Stimulated activated CD8-positive, alpha-beta memory T cell treated with anti-CD3 and anti-CD28 coated beads, Interleukin-2, amount 100 ng/mL, for 48 hours (primary cell): ENCODE measurements around the gene LTF.

Experiments used
- DNase-seq, 2 donors: peaks; one replicate each; pipeline ENCODE4 v3.0.0-alpha.2; 2020; ENCODE audit warnings: low read depth in 2 of 2

LTF gene

DNA sequence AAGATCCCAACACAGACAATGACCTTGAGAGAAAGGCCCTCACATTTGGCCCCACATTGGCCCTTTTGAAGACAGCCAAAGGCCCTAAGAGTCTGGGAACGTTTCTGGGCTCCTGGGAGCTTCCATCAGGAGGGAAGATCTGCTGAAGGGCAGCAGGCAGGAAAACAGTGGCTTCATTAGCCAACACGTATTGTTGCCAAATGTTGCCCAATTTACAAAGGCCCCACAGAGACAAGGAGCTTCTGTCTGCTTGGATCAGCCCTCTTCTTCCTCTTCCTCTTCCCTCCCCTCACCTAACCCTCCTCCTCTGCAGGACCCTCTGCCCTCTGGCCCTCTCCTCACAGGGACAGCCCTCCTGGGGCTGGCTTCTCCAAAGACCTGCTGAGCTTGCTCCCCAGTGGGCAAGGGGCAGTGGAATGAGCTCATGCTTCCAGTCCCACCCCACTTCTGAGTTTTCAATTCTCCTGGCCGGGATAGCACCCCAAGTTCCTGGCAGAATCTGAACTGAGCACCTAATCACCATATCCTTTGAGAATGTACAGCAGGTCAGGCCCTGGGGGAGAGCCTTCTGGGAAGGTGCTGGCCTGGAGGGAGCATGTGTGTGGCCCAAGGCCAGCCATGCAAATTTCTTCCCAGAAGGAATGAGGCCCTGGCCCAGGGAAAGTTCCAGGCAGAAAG is 5.1 kb upstream of the LTF start:
- DNase-seq: no peak

DNA sequence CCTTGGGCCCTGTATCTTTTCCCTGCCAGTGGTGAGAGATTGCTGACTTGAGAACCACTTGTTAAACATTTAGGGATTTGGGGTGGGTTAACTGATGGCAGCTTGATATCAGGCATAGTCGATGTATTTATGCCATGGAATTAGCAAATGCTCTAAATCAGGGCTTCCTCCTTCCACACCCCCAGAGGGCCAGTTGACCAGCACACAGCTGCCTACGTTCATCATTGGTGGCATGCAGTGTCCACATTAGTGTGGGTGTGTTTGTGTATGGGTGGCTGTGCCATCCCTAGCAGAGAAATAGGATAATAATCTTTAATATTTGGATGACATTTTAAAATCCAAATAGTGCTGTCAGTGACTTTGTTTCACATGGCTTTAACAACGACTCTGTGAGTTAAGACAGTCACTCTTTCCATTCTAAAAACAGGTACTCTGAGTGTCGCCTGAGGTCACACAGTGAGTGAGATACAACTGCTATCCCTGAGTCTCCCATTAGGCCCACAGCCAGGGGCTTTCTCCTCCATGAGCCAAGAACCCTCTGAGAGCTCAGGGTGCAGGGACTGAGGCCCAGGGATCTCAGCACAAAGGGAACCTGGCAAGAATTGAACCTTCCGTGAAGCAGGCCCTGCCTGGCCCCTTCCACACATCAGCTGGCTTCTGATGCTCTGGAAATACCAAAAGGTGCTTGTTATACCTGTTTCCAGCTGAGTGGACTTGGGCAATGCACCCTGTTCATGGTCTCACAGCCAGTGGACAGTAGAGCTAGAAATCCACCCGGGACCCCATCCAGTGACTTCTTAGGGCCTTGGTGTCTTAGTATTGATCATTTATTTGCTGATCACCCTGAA is 4.3 kb upstream of the LTF start:
- DNase-seq: no peak

DNA sequence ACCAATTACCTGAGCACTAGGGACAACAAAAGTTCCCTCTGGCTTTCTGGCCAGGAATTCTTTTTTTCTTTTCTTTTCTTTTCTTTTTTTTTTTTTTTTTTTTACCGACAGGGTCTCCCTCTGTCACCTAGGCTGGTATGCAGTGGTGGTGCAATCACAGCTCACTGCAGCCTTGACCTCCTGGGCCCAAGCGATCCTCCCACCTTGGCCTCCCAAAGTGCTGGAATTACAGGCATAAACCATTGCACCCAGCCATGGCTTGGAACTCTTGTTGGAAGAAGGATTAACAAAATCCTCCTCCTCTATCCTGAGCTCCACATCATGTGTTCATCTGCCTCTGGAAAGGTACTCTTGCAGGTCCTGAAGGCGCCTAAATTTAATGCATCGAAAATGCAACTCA is 2.9 kb upstream of the LTF start:
- no peak for DNase-seq

DNA sequence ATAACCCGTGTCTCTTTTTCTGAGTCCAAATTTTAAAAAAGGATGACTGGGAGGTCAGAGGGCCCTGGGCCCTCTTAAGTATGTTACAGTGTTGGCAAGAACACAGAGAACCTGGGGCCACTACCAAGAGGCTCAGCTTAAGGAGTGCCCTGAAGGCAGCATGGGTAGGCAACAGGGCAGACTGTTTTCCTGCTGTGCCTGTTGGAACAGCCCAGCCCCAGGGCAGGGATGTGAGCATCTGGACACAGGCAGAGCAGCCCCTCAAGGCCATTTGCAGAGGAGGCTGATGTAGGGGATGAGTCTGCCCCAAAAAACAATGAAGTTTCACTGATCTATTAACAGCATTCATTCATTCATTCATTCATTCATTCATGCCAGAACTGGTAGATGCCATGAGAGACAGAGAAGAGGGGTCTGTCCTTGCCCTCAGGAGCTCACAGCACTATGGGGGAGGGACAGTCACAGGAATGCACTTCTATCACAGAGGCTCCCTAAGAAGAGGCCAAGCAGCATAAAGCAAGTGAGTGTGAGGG is 2.2 kb upstream of the LTF start:
- no peak for DNase-seq

DNA sequence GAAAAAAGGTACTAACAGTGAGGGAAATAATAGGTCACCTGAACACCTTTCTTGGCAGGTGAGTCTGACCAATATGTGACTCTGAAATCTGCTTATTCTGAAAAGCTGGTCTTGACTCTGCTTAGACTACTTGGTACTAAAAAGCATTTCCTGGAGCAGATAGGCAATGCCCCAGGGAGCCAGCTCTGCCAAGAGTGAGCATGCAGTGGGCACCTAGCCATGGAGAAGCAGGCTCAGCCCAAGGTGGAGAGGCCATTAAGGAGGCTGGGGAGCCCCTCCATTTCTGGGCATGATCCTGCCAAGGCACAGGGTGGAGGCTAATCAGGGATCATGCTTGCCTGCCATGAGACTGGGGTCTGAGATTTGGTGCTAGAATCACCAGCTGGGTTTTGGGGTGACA is 1.6 kb upstream of the LTF start:
- DNase-seq: no peak

DNA sequence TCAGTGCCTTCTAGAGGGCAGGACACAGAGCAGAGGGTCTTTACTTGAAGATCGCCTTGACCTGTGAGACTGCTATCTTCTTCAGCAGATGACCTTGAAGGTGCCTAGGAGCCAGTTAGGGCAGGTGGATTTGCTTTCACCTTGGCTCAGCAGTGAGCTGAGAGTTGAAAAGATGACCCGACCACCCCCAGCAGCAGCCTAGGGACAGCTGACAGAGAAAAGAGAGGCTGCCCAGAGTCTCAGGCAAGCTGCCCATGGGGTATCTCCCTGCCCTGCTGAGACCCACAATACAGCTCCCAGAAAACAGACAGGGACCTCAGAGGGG is 453 bp upstream of the LTF start:
- DNase-seq: no peak

DNA sequence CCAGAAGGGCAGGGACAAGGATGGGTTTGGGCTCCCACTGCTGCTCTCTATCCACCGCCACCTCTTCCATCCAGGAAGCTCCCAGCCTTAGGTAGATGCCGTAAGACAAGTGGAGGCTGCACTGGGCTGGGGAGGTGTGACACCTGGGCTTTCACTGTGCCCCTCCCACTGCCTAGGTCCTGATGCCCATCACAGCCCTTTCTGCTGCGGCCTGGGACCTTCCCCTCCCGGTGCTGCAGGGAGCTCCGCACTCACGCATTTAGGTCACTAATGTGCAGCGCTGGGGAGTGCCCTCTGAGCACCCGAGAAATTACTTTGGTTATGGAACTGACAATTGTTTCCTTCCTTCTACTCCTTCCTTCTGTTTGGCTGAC is 850 bp downstream of the LTF start:
- no peak for DNase-seq

DNA sequence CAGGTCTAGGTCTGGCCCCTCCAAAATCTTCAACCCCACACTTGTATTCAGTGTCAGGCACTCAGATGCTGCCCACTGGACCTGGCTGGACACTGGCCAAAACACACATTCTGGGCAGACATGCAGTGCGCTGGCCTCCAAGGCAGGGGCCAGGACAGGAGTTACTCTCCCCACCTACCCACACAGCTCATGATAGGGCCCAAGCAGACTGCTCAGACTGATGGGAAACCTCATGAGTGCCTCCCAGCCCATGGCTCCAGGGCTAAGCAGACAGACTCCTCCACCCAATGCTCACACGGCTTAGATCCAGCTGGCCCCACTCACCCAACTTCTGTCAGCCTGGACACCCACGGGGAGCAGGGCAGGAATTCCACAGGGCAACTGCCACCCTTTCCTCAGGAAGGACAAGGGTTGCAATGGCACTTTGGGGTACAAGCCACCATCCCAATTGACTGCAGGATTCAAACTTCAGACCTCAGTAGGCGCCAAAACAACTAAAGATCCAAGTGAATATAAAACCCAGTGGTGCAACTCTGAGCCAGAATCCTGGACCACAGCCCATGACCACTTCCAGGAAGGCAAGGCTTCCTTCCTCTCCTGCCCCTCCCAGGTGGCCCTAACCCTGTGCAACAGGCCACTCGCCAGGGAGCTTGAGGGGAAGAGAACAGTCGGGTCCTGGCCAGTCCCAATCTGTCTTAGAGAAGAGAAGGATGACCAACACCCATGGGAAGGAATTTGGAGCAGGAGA is 1.4 kb downstream of the LTF start:
- no peak for DNase-seq

DNA sequence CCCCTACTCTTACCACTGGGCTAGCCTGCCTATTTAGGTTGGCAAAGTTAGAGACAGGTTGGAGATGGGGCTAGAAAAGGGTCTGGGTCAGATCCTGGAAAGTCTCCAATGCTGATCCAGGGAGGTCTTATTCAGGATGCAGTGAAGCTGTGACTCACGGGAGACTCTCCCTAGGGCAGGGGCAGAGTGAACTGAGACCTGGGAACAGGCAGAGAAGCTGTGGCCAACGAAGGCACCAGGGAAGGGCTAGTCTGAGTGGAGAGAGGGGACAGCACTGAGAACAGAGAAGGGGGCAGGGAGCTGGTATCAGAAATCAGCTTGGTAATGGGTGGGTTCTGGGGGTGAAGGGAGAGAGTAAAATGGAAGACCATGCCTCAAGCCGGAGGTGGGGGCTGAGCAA is 2.2 kb downstream of the LTF start:
- DNase-seq: no peak

DNA sequence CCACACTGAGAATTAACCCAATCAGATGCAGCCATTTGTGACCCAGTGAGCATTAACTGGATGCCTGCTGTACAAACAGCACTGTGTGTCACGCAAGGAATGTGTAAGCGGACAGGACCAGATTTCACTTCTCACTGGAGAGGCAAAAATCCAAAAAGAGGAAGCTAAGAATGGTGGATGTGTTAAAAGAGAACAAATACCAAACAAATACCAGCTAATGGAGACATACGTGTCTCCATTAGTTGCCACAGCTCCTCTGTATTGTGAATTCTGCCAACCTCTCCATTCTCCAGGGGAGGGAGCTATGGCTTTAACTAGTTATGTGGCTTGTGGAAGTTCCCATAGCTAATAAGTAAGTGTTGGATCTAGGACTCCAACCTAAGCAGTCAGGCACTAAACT is 2.6 kb downstream of the LTF start:
- DNase-seq: no peak

DNA sequence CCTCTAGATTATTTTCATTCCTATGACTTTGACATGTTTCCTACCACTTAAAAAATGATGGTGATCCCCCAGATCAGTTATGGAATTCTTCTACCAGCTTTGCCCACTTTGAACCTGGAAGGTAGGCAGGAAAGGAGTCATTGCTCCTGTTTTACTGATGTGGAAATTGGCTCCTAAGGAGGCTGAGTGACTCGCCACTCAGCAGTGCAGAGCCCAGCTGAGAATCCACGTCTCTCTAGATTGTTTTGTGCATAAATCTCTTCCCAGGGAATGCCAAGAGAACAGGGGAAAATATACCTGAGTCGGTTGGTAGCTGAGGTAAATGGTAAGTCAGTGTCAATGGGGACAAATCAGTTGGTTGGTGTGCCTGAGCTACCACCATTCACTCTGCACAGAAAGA is 4.7 kb downstream of the LTF start:
- DNase-seq: no peak

DNA sequence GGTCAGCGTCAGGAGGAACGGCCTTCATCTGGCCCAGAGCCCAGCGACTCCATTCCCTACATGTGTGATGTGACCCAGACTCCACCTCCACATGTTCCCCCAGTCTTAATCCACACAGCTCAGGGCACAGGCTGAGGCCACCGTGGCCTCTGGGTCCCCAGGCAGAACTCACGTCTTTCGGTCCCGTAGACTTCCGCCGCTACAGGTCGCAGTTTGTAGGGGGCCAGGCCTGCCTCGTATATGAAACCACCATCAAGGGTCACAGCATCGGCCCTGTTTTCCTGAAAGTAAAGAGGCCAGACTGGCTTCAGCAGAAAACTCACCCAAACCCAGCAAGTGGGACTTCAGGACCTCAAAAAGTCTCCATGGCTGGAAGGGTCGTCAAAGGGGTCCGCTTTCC is 8.6 kb downstream of the LTF start:
- no peak for DNase-seq

DNA sequence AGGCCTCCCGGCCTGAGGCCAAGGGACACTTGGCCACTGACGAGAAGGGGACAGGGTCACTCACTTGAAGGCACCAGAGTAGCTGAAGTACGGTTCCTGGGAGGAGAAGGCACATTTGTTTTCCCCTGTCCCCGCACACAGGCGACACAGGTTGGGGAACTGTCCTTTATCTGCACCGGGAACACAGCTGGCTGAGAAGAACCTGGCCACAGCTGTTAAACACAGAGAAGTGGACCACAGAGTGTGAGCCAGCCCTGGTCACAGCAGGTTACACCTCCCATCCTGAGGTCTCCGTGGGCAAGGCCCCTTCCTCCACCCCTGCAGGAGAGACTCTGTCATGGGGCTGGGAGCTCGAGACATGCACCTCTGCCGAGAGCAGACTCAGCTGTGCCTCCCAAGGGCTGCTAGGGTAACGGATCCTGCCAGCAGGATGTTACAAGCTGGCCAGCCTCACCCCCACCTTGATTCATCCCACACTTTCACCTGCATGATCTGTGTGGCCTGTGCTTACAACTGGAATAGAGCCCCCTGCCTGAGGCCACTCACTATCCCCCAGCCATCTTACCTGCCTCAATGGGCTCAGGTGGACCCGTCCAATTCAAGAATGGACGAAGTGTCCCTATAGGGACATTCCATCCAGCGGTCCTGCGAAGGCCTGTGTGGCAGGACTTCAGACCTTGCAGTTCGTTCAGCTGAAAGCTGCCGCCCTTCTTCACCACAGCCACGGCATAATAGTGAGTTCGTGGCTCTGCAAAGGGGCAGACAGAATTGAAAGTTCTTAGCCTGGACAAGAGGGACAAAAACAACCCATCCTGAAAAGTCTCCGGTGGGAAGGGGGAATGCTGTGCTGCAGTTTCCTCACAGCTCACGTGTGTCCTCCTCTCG is 9.2 kb downstream of the LTF start:
- DNase-seq: no peak

DNA sequence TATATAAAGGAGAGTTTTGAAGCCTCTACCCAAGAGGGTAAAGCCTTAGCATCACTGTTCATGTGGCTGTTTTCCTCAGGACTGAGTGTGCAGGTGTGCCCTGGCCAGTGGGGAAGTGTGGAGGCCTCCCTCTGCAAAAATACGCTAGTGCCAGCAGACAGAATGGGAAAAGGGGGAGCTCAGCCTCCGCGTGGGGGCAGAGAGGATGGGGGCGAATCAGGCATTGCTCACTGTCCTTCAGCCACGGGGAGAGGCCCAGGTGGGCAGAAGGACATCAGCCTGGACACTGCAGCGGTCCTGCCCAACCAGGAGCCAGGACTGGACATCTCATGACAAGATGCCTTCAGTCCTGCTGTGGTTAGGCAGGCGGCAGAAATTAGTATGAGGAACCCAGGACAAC is 10.1 kb downstream of the LTF start:
- no peak for DNase-seq

DNA sequence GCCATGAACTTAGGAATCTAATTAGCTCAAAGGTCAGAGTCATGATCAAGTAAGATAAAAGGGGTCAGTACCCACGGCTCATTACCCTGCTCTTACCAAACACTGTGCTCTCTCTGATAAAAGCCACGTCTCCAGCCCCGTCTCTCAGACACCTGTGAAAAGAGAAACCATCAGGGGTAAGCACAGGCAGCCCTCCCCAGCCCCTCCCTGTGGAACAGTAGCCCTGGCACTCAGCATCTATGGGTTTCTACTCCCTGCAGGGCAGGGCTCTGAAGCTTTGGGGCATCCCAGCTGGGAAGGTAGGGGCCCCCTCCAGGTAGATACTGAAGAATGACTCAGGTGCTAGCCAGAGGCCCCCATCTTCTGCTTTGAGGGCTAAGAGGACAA is 10.5 kb downstream of the LTF start:
- DNase-seq: no peak

DNA sequence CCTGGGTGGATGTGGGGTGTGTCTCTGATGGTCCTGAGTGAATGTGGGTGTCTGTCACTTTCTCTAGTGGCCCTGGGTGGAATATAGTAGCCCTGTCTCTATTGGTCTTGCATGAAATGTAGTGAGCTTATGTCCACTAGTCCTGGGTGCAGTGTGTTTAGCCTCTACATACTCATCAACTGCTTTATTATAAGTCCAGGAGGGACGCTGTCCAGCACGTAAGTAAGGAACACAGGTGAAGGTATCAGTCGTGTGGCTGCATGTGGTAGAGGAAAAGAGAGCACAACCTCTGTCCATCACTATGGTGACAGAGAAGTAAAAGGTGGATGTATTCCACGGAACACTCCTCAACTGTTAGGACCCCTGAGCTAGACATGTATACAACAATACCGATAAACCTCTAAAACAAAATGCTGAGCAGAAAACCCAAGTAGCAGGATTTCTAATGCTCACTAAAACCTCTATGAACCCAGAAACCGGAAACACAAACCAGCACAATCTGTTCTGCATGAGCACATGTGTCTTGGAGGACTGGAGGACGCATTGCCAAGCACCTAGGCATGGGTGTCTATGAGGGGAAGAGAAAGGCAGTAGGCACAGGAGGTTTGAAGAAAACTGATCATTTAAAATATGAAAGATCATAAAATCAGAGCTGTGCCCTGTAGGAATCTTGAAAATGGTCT is 11.0 kb downstream of the LTF start:
- DNase-seq: no peak

DNA sequence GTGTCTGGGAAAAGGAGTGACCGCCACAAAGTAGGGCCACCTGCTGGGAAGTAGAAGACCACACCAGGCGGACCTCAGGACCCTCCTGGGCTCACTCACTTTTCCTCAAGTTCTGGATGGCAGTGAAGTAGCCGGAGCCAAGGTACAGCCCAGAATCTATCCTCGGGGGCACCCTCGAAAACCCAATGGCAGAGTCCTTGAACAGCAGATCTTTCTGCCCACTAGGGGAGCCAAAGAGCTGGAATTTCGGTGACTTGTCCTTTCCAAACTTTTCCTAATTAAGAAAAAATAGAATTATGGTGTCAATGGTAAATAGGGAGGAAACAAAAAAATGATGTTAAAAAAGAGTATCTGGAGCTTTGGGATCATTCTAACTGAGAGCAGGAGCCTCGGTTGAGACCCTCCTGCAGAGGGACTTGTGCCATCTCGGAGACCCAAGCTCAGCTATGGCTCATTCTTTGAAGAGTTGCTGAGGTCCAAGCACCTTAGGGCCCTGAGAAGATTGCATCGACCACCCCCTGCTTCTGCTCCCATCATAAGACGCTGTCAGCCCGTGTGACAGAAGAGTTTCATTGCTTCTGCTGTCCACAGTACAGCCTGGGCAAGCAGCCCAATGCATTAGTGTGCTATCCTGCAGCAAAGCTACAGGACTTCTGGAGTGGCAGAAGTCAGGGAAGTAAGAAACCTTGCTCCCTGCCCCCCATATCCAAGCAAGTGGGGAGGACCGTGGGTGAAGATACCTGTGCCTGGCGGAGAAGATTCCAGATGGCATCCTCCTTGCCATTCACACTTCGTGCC is 14.8 kb downstream of the LTF start:
- no peak for DNase-seq

DNA sequence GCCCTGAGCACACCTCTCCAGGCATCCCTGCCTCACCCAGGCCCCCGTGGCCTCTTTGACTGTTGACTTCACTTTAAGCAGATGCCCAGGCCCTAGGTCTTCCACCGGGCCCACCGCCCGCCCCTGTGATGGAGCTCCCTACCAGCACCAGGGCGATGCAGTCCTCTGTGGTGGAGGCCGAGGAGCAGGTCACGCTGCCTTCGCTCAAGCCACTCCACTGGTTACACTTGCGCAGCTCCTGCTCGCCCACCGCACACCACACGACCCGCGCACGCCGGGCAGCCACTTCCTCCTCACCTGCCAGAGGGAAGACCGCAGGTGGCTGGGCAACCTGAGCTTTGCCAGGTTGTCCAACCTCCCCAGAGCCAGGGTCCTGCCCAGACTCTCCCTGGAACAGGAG is 16.0 kb downstream of the LTF start:
- no peak for DNase-seq

DNA sequence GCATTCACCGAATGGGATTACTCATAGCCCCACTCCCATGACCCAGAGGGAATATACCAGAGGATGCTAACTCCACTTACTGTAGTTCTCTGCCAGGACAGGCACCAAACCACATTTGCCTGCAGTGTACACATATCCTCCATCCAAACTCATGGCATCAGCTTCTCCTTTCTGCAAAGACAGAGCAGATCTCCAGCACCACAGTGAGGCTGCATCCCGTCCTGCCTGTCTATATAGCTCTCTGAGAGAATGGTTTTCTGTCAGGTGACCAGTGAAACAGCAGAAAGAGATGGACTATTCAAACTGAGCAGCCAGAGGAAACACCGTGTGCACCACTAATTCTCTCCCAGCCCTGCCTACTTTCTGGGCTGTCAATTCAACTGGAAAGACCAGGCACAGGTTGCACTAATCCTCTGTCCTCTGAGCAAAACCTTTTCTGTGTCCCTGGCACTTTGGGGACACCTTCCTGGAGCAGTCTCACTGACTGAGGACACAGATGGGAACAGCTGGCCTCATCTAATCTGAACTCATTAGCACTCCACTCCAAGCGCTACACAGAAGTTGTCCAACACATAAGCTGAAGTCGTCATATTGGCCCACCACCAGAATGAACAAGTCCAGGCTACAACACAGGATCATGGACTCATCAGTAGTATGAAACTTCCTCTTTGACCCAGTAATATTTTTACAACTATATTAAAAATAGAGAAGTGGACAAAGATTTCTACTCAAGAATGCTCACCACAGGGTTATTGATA is 17.3 kb downstream of the LTF start:
- DNase-seq: no peak
